OCI-LY3 (cell line): ENCODE results near the gene CDH23.
A peak's percentile ranks its signal among the peaks of the same experiment; 100 is the strongest.

Experiments
- H2AFZ ChIP-seq: fragments of 200-600, 300-600 bp; shearing (Covaris generic); 2 replicates; pipeline ENCODE4 v1.6.0; 2014; ENCODE audit warnings: antibody characterized with exemption, low read depth, low read length
- H3K27ac ChIP-seq: fragments of 200-600, 300-600 bp; sonication (generic); 2 replicates; pipeline ENCODE4 v1.5.1; 2014; ENCODE audit warnings: mild to moderate bottlenecking, low read length, moderate library complexity, mixed read lengths
- H3K27me3 ChIP-seq: fragments of 200-600, 300-600 bp; sonication (generic); 2 replicates; pipeline ENCODE4 v1.6.1; 2014; ENCODE audit warnings: low read depth, low read length, mixed read lengths
- H3K36me3 ChIP-seq: fragments of 200-600, 300-600 bp; sonication (generic); replicated peaks from 2 replicates; pipeline ENCODE3; 2014; ENCODE audit warnings: low read depth, low read length, mixed read lengths
- H3K4me1 ChIP-seq: fragments of 300-600, 200-600 bp; sonication (generic); 2 replicates; pipeline ENCODE4 v1.6.1; 2014; ENCODE audit warnings: low read length, mixed read lengths
- H3K4me2 ChIP-seq: fragments of 200-600, 300-600 bp; sonication (generic); 2 replicates; pipeline ENCODE4 v1.6.1; 2014; ENCODE audit warnings: low read length, mixed read lengths
- H3K4me3 ChIP-seq: fragments of 300-600, 200-600 bp; sonication (generic); 2 replicates; pipeline ENCODE4 v1.5.1; 2014; ENCODE audit warnings: antibody characterized with exemption, mild to moderate bottlenecking, low read length, moderate library complexity
- H3K79me2 ChIP-seq: fragments of 300-600, 200-600 bp; shearing (Covaris generic); 2 replicates; pipeline ENCODE4 v1.6.1; 2014; ENCODE audit warnings: mild to moderate bottlenecking, low read length, mixed read lengths
- H3K9ac ChIP-seq: fragments of 300-600, 200-600 bp; shearing (Covaris generic); 2 replicates; pipeline ENCODE4 v1.6.0; 2014; ENCODE audit warnings: mild to moderate bottlenecking, low read length, moderate library complexity
- H3K9me3 ChIP-seq: fragments of 200-600, 300-600 bp; shearing (Covaris generic); 2 replicates; pipeline ENCODE4 v1.6.1; 2014; ENCODE audit warnings: low read length, mixed read lengths; ENCODE audit not compliant: insufficient read depth
- H4K20me1 ChIP-seq: fragments of 200-600, 300-600 bp; sonication (generic); 2 replicates; pipeline ENCODE4 v1.6.1; 2016; ENCODE audit warnings: low read length, mixed read lengths; ENCODE audit not compliant: insufficient read depth
- CTCF ChIP-seq: fragments of 200-600, 300-600 bp; sonication (generic); IDR thresholded peaks from 2 replicates; pipeline ENCODE4 v1.5.1; 2014; ENCODE audit warnings: antibody characterized with exemption, low read length, low read depth
- EZH2phosphoT487 ChIP-seq: fragments of 200-600 bp; shearing (Covaris generic); IDR thresholded peaks from 2 replicates; pipeline ENCODE4 v1.6.1; 2018; ENCODE audit warnings: antibody characterized with exemption, mixed run types, low read depth

Gene CDH23

GRCh38 chr10:71799608-71800453 lies 403.1 kb downstream of the CDH23 start:
- H2AFZ ChIP-seq = no peak overlapping the region
- H3K9me3 ChIP-seq = no peaks in the 10 kb centered on the region
- no peak overlapping the region for H3K9ac ChIP-seq
- no peaks in the 10 kb centered on the region for H4K20me1 ChIP-seq
- H3K79me2 ChIP-seq = no peaks in the 10 kb centered on the region
- no peak overlapping the region for H3K4me3 ChIP-seq
- H3K4me2 ChIP-seq = no peak overlapping the region
- H3K36me3 ChIP-seq = no peaks in the 10 kb centered on the region
- H3K27me3 ChIP-seq = peaks cover 11% of the 10 kb centered on the region
- H3K27ac ChIP-seq = no peak overlapping the region
- peaks cover 39% of the 10 kb centered on the region for H3K4me1 ChIP-seq
- no peak for TF ChIP-seq EZH2phosphoT487
- TF ChIP-seq CTCF = no peak

GRCh38 chr10:71801361-71801760 lies 404.6 kb downstream of the CDH23 start:
- Histone ChIP-seq H3K36me3 (no peaks in the 10 kb centered on the region), H3K9ac (no peak overlapping the region), H3K4me1 (peaks cover 41% of the 10 kb centered on the region), H2AFZ (no peak overlapping the region), H3K27ac (peak overlapping the region; percentile 63), H3K4me2 (peak overlapping the region; percentile 33), H3K79me2 (no peaks in the 10 kb centered on the region), H3K9me3 (no peaks in the 10 kb centered on the region), H4K20me1 (no peaks in the 10 kb centered on the region), H3K4me3 (no peak overlapping the region), H3K27me3 (peaks cover 18% of the 10 kb centered on the region)
- TF ChIP-seq EZH2phosphoT487 = no peak
- TF ChIP-seq CTCF = no peak

- Histone ChIP-seq H3K4me1 (peaks cover 41% of the 10 kb centered on the region), H3K4me3 (no peak overlapping the region), H3K79me2 (no peaks in the 10 kb centered on the region), H3K9ac (no peak overlapping the region), H3K4me2 (no peak overlapping the region), H3K36me3 (no peaks in the 10 kb centered on the region), H3K9me3 (no peaks in the 10 kb centered on the region), H3K27me3 (peaks cover 18% of the 10 kb centered on the region), H3K27ac (no peak overlapping the region), H2AFZ (no peak overlapping the region), H4K20me1 (no peaks in the 10 kb centered on the region)
- no peak for TF ChIP-seq EZH2phosphoT487
Measured at GRCh38 chr10:71802235-71802634, 405.5 kb downstream of the CDH23 start.

GRCh38 chr10:71802715-71803488 lies 406.2 kb downstream of the CDH23 start:
- Histone ChIP-seq H2AFZ (no peak overlapping the region), H3K9me3 (no peaks in the 10 kb centered on the region), H3K4me3 (no peak overlapping the region), H3K27me3 (peaks cover 18% of the 10 kb centered on the region), H4K20me1 (no peaks in the 10 kb centered on the region), H3K4me1 (peaks cover 34% of the 10 kb centered on the region), H3K4me2 (no peak overlapping the region), H3K79me2 (no peaks in the 10 kb centered on the region), H3K27ac (no peak overlapping the region), H3K36me3 (no peaks in the 10 kb centered on the region), H3K9ac (no peak overlapping the region)
- TF ChIP-seq EZH2phosphoT487 (no peak), CTCF (no peak)
